ENCODE data around the gene PLCG1. TPM values are rescaled to one million over a fixed set of nuclear protein-coding genes. Genes with fewer than 3 reads are reported as not detected.

PLCG1 gene
- polyA plus RNA-seq, 1 donor (not counting 4 experiments of a cell fraction or from before 2014, with no cell fraction given), result 41.5 TPM

DNA sequence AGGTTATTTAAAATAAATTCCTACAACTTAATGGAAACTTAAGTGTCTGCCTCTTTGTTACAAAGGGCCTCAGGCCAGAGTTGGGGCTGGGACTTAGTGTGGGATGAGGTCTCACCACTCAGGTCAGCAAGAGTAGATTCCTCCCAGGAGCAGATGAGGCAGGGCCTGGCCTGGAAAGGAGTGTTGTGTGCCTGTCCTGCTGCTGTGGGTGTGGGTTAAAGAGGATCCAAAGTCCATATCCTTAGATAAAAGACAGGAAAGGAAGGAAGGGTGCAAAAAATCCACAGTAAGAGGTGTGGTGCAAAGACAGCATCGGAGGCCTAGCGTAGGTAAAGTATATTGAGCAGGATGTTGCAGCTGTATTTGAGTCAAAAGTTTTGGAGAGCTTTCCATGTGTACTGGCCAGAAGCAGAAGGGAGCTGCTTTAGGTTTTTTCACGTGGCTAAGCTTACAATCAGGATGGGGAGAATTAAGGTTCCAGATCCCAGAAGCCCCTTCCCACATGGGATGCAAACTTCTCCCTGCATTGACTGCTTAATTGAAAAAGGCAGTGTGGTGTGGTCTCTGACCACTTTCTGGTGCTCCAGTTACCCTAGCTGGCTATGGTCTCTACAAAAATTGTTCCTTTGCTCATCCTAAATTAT is 12.8 kb upstream of the PLCG1 start:
- TF ChIP-seq CTCF (optimal IDR thresholded peaks at IDR 0.05 in 1 of 3, IDR thresholded peaks at IDR 0.05 in 1 of 3, conservative IDR thresholded peaks at IDR 0.05 in 1 of 3; ENCODE audit: extremely low read depth in 1 of 3, insufficient read depth in 2 of 3, low read length in 3 of 3) (no peak), EZH2 (IDR thresholded peaks at IDR 0.05; ENCODE audit: low read length) (no peak)
- Histone ChIP-seq H4K20me1 (ENCODE audit: control insufficient read depth, extremely low read depth, insufficient read depth, low read length) (no peaks in the 10 kb centered on the region), H3K9ac (ENCODE audit: control insufficient read depth, extremely low read depth, insufficient read depth, low read length) (no peak overlapping the region), H2AFZ (ENCODE audit: control insufficient read depth, low read length) (no peak overlapping the region), H3K27me3 (ENCODE audit: control insufficient read depth, extremely low read depth, insufficient read depth, low read length) (no peaks in the 10 kb centered on the region), H3K36me3 (ENCODE audit: control insufficient read depth in 2 of 2, extremely low read depth in 1 of 2, insufficient read depth in 2 of 2, low read length in 2 of 2) (peaks cover 45 to 47% of the 10 kb centered on the region in 2 experiments), H3K4me2 (ENCODE audit: control insufficient read depth, extremely low read depth, insufficient read depth, low read depth, low read length) (no peak overlapping the region), H3K4me3 (ENCODE audit: control insufficient read depth in 2 of 3, extremely low read depth in 1 of 3, insufficient read depth in 2 of 3, low read depth in 1 of 3, low read length in 3 of 3) (no peak overlapping the region), H3K27ac (ENCODE audit: control insufficient read depth, insufficient read depth, low read length) (no peak overlapping the region), H3K79me2 (ENCODE audit: control insufficient read depth, insufficient read depth, low read length) (no peaks in the 10 kb centered on the region), H3K4me1 (ENCODE audit: control insufficient read depth, extremely low read depth, insufficient read depth, low read length) (no peaks in the 10 kb centered on the region), H3K9me3 (ENCODE audit: control insufficient read depth, low read depth, low read length) (no peaks in the 10 kb centered on the region), H3K9me1 (ENCODE audit: control insufficient read depth, extremely low read depth, insufficient read depth, low read length) (no peaks in the 10 kb centered on the region)
- FAIRE-seq (no peak), DNase-seq (ENCODE audit: low read depth, low spot score) (no peak)
- dilution Hi-C loops (cut with MboI; ENCODE audit: extremely low pct_ligation_motif_present, low sequenced_read_pairs), result no loop called here

DNA sequence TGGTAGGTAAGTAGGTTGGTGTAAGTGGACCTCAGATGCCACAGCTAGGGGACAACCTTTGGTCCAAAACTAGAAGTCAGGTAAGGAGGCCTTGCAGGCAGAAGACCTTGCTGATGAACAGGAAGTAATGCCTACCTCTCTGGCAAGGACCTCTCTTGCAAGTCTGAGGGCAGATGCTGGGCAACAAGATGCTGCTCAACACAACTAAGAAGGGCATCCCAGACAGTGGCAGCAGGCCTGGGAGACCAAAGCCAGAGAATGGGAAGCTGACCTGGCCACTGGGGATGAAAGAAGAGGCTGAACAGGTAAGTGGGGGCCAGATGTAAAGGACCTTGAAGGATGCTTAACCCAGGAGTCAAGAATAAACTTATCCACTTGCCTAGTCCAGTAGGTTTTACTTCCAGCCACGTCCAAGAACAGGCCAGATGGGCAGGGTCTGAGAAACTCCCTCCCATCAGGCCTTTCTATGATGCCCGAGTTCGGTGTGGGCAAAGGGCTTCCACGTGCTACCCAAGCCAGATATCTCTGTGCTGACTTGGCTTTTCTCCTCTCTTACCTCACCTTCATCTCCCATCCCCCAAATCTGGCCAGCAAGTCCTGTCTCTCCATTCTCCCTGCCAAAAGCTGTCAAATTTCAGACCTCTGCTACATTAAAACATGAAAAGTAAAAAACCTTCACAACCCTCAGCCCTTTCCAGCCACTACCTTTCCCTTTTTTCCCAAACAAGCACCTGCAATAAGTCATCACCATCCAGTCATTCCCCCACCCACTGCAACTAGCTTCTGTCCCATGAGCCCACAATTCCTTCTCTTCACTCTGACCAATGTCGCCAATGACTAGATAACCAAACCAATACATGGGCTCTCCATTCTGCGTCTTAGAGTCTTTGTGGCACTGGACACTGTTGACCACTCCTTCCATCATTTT is 11.5 kb upstream of the PLCG1 start:
- Histone ChIP-seq H3K27ac (ENCODE audit: control insufficient read depth, insufficient read depth, low read length) (no peak overlapping the region), H3K4me3 (ENCODE audit: control insufficient read depth in 2 of 3, extremely low read depth in 1 of 3, insufficient read depth in 2 of 3, low read depth in 1 of 3, low read length in 3 of 3) (no peak overlapping the region), H3K4me2 (ENCODE audit: control insufficient read depth, extremely low read depth, insufficient read depth, low read depth, low read length) (no peak overlapping the region), H3K36me3 (ENCODE audit: control insufficient read depth in 2 of 2, extremely low read depth in 1 of 2, insufficient read depth in 2 of 2, low read length in 2 of 2) (peaks cover 37 to 44% of the 10 kb centered on the region in 2 experiments), H3K27me3 (ENCODE audit: control insufficient read depth, extremely low read depth, insufficient read depth, low read length) (no peaks in the 10 kb centered on the region), H3K9me1 (ENCODE audit: control insufficient read depth, extremely low read depth, insufficient read depth, low read length) (no peaks in the 10 kb centered on the region), H4K20me1 (ENCODE audit: control insufficient read depth, extremely low read depth, insufficient read depth, low read length) (no peaks in the 10 kb centered on the region), H2AFZ (ENCODE audit: control insufficient read depth, low read length) (no peak overlapping the region), H3K9me3 (ENCODE audit: control insufficient read depth, low read depth, low read length) (no peaks in the 10 kb centered on the region), H3K9ac (ENCODE audit: control insufficient read depth, extremely low read depth, insufficient read depth, low read length) (no peak overlapping the region), H3K79me2 (ENCODE audit: control insufficient read depth, insufficient read depth, low read length) (no peaks in the 10 kb centered on the region), H3K4me1 (ENCODE audit: control insufficient read depth, extremely low read depth, insufficient read depth, low read length) (no peaks in the 10 kb centered on the region)
- dilution Hi-C loops (cut with MboI; ENCODE audit: extremely low pct_ligation_motif_present, low sequenced_read_pairs), result no loop called here
- DNase-seq (ENCODE audit: low read depth, low spot score) (no peak), FAIRE-seq (no peak)
- no peak for TF ChIP-seq EZH2 (IDR thresholded peaks at IDR 0.05; ENCODE audit: low read length)
- no peak for TF ChIP-seq CTCF (optimal IDR thresholded peaks at IDR 0.05 in 1 of 3, IDR thresholded peaks at IDR 0.05 in 1 of 3, conservative IDR thresholded peaks at IDR 0.05 in 1 of 3; ENCODE audit: extremely low read depth in 1 of 3, insufficient read depth in 2 of 3, low read length in 3 of 3)
